ENCODE results near the gene HYAL2.

The HYAL2 gene

DNA sequence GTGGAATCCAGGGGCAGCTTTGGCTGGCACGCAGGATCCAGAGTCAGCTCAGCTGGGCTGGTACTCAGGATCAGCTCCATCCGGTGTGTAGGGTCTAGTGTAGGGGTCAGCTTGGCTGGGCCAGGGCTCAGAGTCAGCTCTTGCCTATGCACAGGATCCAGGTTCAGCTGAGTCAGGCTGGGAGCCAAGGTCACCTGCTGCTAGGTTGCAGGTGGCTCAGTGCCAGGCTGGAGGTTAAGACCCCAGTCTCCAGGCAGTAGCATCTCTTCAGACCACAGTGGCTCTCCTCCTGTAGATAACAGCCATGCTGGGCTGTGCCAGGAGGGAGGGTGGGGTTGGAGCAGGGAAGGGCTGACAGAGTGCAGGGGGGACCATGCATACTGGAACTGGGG lies 25.2 kb downstream of the HYAL2 start:
- no peaks in the 10 kb centered on the region for H3K27me3 ChIP-seq (ENCODE audit: insufficient read depth, low read length, poor library complexity, severe bottlenecking)
- H3K79me2 ChIP-seq (ENCODE audit: insufficient read depth, low read length): peaks cover 19% of the 10 kb centered on the region; the same call in 1 of the 2 replicates
- peaks cover 22% of the 10 kb centered on the region for H3K4me1 ChIP-seq (ENCODE audit: insufficient read depth, low read length, poor library complexity, severe bottlenecking)
- peak overlapping the region; percentile 78 for H3K4me3 ChIP-seq (ENCODE audit: low read length, poor library complexity, severe bottlenecking)
- H4K20me1 ChIP-seq (ENCODE audit: insufficient read depth, low read length, poor library complexity, severe bottlenecking): peaks cover 3% of the 10 kb centered on the region
- no peaks in the 10 kb centered on the region for H3F3A ChIP-seq (ENCODE audit: low read depth)
- H2AFZ ChIP-seq (ENCODE audit: low read length): no peak overlapping the region
- no peaks in the 10 kb centered on the region for H3K9me2 ChIP-seq (replicated peaks; ENCODE audit: low read depth, low read length)
- H3K36me3 ChIP-seq (ENCODE audit: insufficient read depth, low read length): no peaks in the 10 kb centered on the region
- H3K9ac ChIP-seq (ENCODE audit: low read depth, low read length, poor library complexity, severe bottlenecking): peak overlapping the region; percentile 80
- no peaks in the 10 kb centered on the region for H3K9me3 ChIP-seq (ENCODE audit: insufficient read depth, low read depth, low read length)
- TF ChIP-seq CTCF (conservative IDR thresholded peaks at IDR 0.05; ENCODE audit: low read length): no peak
- TF ChIP-seq EZH2phosphoT487 (IDR thresholded peaks at IDR 0.05; ENCODE audit: borderline replicate concordance): no peak
- H3K4me2 ChIP-seq (ENCODE audit: low read depth, low read length, poor library complexity, severe bottlenecking): peak overlapping the region; percentile 98

GRCh38 chr3:50296721-50297383 lies 25.7 kb downstream of the HYAL2 start:
- Histone ChIP-seq H3F3A (ENCODE audit: low read depth) (no peaks in the 10 kb centered on the region), H3K36me3 (ENCODE audit: insufficient read depth, low read length) (no peaks in the 10 kb centered on the region), H3K27me3 (ENCODE audit: insufficient read depth, low read length, poor library complexity, severe bottlenecking) (no peaks in the 10 kb centered on the region), H2AFZ (ENCODE audit: low read length) (no peak overlapping the region), H3K4me1 (ENCODE audit: insufficient read depth, low read length, poor library complexity, severe bottlenecking) (peaks cover 22% of the 10 kb centered on the region), H3K9me3 (ENCODE audit: insufficient read depth, low read depth, low read length) (no peaks in the 10 kb centered on the region), H3K4me2 (ENCODE audit: low read depth, low read length, poor library complexity, severe bottlenecking) (peak overlapping the region; percentile 98), H3K9me2 (replicated peaks; ENCODE audit: low read depth, low read length) (no peaks in the 10 kb centered on the region), H3K9ac (ENCODE audit: low read depth, low read length, poor library complexity, severe bottlenecking) (peak overlapping the region; percentile 80), H3K4me3 (ENCODE audit: low read length, poor library complexity, severe bottlenecking) (no peak overlapping the region), H3K79me2 (ENCODE audit: insufficient read depth, low read length) (peaks cover 21% of the 10 kb centered on the region), H4K20me1 (ENCODE audit: insufficient read depth, low read length, poor library complexity, severe bottlenecking) (peaks cover 3% of the 10 kb centered on the region)
- TF ChIP-seq EZH2phosphoT487 (IDR thresholded peaks at IDR 0.05; ENCODE audit: borderline replicate concordance): no peak
- no peak for TF ChIP-seq CTCF (conservative IDR thresholded peaks at IDR 0.05; ENCODE audit: low read length)

DNA sequence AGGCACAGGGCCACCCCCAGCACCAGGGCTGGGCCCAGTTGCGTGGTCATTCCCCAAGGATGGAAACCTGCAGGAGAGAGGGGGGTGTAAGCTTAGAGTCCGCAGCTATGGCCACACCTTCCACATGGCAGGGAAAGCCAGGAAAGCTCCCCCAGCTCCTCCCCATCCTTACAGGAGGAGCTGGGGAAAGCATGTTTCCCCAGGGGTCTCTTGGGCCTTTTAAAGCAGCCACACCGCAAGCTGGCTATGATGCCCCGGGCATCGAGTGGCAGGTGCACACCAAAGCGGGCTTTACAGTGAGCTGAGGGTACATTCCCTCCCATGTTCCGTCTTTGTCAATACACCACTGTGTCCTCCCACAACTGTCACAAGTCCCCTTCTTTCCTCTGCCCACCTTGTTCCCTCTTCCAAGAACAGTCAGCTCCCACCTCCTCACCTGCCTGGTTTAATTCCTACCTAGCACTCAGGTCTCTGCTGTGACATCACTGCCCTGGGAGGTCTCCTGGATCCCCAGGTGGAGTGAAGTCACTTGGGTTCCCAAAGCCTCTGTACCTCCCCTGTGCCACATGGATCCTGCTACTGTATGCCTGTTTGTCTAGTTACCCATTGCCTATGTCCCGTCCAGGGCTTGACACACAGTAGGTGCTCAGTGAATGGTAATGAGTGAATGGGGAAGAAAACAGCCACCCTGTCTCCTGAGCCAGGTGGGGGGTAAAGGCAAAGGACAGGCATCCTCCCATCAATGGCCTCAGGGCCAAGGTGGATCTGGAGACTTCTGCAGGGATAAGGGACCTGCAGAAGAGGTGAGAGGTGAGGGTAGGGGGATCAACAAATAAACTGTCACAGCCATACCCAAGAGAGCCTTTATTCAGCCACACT lies 26.8 kb downstream of the HYAL2 start:
- Histone ChIP-seq H3K9me2 (replicated peaks; ENCODE audit: low read depth, low read length) (no peaks in the 10 kb centered on the region), H3K4me2 (ENCODE audit: low read depth, low read length, poor library complexity, severe bottlenecking) (no peak overlapping the region), H3K36me3 (ENCODE audit: insufficient read depth, low read length) (no peaks in the 10 kb centered on the region), H3K9me3 (ENCODE audit: insufficient read depth, low read depth, low read length) (no peaks in the 10 kb centered on the region), H3K9ac (ENCODE audit: low read depth, low read length, poor library complexity, severe bottlenecking) (no peak overlapping the region), H3K4me1 (ENCODE audit: insufficient read depth, low read length, poor library complexity, severe bottlenecking) (peaks cover 31% of the 10 kb centered on the region), H2AFZ (ENCODE audit: low read length) (no peak overlapping the region), H4K20me1 (ENCODE audit: insufficient read depth, low read length, poor library complexity, severe bottlenecking) (peaks cover 3% of the 10 kb centered on the region), H3F3A (ENCODE audit: low read depth) (no peaks in the 10 kb centered on the region), H3K27me3 (ENCODE audit: insufficient read depth, low read length, poor library complexity, severe bottlenecking) (no peaks in the 10 kb centered on the region), H3K79me2 (ENCODE audit: insufficient read depth, low read length) (peaks cover 32% of the 10 kb centered on the region), H3K4me3 (ENCODE audit: low read length, poor library complexity, severe bottlenecking) (no peak overlapping the region)
- no peak for TF ChIP-seq EZH2phosphoT487 (IDR thresholded peaks at IDR 0.05; ENCODE audit: borderline replicate concordance)
- no peak for TF ChIP-seq CTCF (conservative IDR thresholded peaks at IDR 0.05; ENCODE audit: low read length)
